ENCODE measurements around the gene BNC2. TPM values are rescaled to one million over a fixed set of nuclear protein-coding genes. Genes with fewer than 3 reads are reported as not detected.

Gene BNC2
- total RNA-seq, 1 donor from 2014 or later = 38.0 TPM

- no peak overlapping the region for H3K27ac Mint-ChIP-seq (ENCODE audit: unreplicated experiment)
- Histone ChIP-seq H3K4me2 (ENCODE audit: low read length) (no peak overlapping the region), H3K4me3 (ENCODE audit: insufficient read depth, low read depth, low read length) (no peak overlapping the region), H3K27ac (ENCODE audit: low read depth, low read length) (no peak overlapping the region), H4K20me1 (ENCODE audit: insufficient read depth, low read length) (no peaks in the 10 kb centered on the region), H3K4me1 (ENCODE audit: insufficient read depth, low read length) (peaks cover 5% of the 10 kb centered on the region), H3K9ac (ENCODE audit: low read length) (no peak overlapping the region), H3K36me3 (ENCODE audit: insufficient read depth, low read length) (no peaks in the 10 kb centered on the region), H3K9me3 (ENCODE audit: insufficient read depth, low read depth, low read length) (no peaks in the 10 kb centered on the region), H3K79me2 (ENCODE audit: insufficient read depth, low read length) (no peaks in the 10 kb centered on the region), H2AFZ (ENCODE audit: low read depth, low read length) (no peak overlapping the region), H3K27me3 (ENCODE audit: insufficient read depth, low read length) (no peaks in the 10 kb centered on the region)
- peaks cover 32% of the 10 kb centered on the region for H3K4me1 Mint-ChIP-seq (ENCODE audit: low read depth, unreplicated experiment)
- DNase-seq (ENCODE audit: low read depth) (peak; percentile 85), FAIRE-seq (no peak)
- H3K4me3 Mint-ChIP-seq (ENCODE audit: unreplicated experiment) = no peak overlapping the region
- H3K9me3 Mint-ChIP-seq (ENCODE audit: unreplicated experiment) = no peaks in the 10 kb centered on the region
- H3K27me3 Mint-ChIP-seq (ENCODE audit: low read depth, unreplicated experiment) = no peaks in the 10 kb centered on the region
- no peaks in the 10 kb centered on the region for H3K36me3 Mint-ChIP-seq (ENCODE audit: low read depth, unreplicated experiment)
- TF ChIP-seq EZH2 (IDR thresholded peaks at IDR 0.05; ENCODE audit: insufficient read depth, low read length) = no peak
- TF ChIP-seq, protein P1, sequence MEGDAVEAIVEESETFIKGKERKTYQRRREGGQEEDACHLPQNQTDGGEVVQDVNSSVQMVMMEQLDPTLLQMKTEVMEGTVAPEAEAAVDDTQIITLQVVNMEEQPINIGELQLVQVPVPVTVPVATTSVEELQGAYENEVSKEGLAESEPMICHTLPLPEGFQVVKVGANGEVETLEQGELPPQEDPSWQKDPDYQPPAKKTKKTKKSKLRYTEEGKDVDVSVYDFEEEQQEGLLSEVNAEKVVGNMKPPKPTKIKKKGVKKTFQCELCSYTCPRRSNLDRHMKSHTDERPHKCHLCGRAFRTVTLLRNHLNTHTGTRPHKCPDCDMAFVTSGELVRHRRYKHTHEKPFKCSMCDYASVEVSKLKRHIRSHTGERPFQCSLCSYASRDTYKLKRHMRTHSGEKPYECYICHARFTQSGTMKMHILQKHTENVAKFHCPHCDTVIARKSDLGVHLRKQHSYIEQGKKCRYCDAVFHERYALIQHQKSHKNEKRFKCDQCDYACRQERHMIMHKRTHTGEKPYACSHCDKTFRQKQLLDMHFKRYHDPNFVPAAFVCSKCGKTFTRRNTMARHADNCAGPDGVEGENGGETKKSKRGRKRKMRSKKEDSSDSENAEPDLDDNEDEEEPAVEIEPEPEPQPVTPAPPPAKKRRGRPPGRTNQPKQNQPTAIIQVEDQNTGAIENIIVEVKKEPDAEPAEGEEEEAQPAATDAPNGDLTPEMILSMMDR (IDR thresholded peaks at IDR 0.05; ENCODE audit: insufficient read depth, low read depth, low read length) = no peak
These were observed 155.1 kb downstream of the BNC2 start for GRCh38 chr9:16715404-16715803.

GRCh38 chr9:16712787-16713186, 157.7 kb downstream of the BNC2 start:
- TF ChIP-seq, protein P1 (IDR thresholded peaks at IDR 0.05; ENCODE audit: insufficient read depth, low read depth, low read length) = no peak
- no peak for TF ChIP-seq EZH2 (IDR thresholded peaks at IDR 0.05; ENCODE audit: insufficient read depth, low read length)
- FAIRE-seq (no peak), DNase-seq (ENCODE audit: low read depth) (no peak)
- Histone ChIP-seq H3K27me3 (ENCODE audit: insufficient read depth, low read length) (no peaks in the 10 kb centered on the region), H3K9ac (ENCODE audit: low read length) (no peak overlapping the region), H2AFZ (ENCODE audit: low read depth, low read length) (no peak overlapping the region), H3K4me1 (ENCODE audit: insufficient read depth, low read length) (peaks cover 20% of the 10 kb centered on the region), H4K20me1 (ENCODE audit: insufficient read depth, low read length) (no peaks in the 10 kb centered on the region), H3K27ac (ENCODE audit: low read depth, low read length) (no peak overlapping the region), H3K4me2 (ENCODE audit: low read length) (no peak overlapping the region), H3K4me3 (ENCODE audit: insufficient read depth, low read depth, low read length) (no peak overlapping the region), H3K79me2 (ENCODE audit: insufficient read depth, low read length) (peaks cover 4% of the 10 kb centered on the region), H3K36me3 (ENCODE audit: insufficient read depth, low read length) (no peaks in the 10 kb centered on the region), H3K9me3 (ENCODE audit: insufficient read depth, low read depth, low read length) (no peaks in the 10 kb centered on the region)
- no peak overlapping the region for H3K27ac Mint-ChIP-seq (ENCODE audit: unreplicated experiment)
- peaks cover 45% of the 10 kb centered on the region for H3K4me1 Mint-ChIP-seq (ENCODE audit: low read depth, unreplicated experiment)
- no peaks in the 10 kb centered on the region for H3K36me3 Mint-ChIP-seq (ENCODE audit: low read depth, unreplicated experiment)
- H3K27me3 Mint-ChIP-seq (ENCODE audit: low read depth, unreplicated experiment) = no peaks in the 10 kb centered on the region
- no peak overlapping the region for H3K4me3 Mint-ChIP-seq (ENCODE audit: unreplicated experiment)
- no peaks in the 10 kb centered on the region for H3K9me3 Mint-ChIP-seq (ENCODE audit: unreplicated experiment)

- Mint-ChIP-seq H3K27ac (ENCODE audit: unreplicated experiment) (peak overlapping the region; percentile 77), H3K9me3 (ENCODE audit: unreplicated experiment) (no peaks in the 10 kb centered on the region)
These were observed 159.6 kb downstream of the BNC2 start for GRCh38 chr9:16710888-16711287.

More at GRCh38 chr9:16710888-16711287, 159.6 kb downstream of the BNC2 start:
- Histone ChIP-seq H4K20me1 (ENCODE audit: insufficient read depth, low read length) (no peaks in the 10 kb centered on the region), H3K27me3 (ENCODE audit: insufficient read depth, low read length) (no peaks in the 10 kb centered on the region), H3K4me3 (ENCODE audit: insufficient read depth, low read depth, low read length) (no peak overlapping the region), H3K36me3 (ENCODE audit: insufficient read depth, low read length) (no peaks in the 10 kb centered on the region), H3K4me2 (ENCODE audit: low read length) (no peak overlapping the region), H3K27ac (ENCODE audit: low read depth, low read length) (no peak overlapping the region), H3K4me1 (ENCODE audit: insufficient read depth, low read length) (peaks cover 28% of the 10 kb centered on the region), H3K9ac (ENCODE audit: low read length) (no peak overlapping the region), H2AFZ (ENCODE audit: low read depth, low read length) (no peak overlapping the region), H3K9me3 (ENCODE audit: insufficient read depth, low read depth, low read length) (no peaks in the 10 kb centered on the region), H3K79me2 (ENCODE audit: insufficient read depth, low read length) (peaks cover 4% of the 10 kb centered on the region)
- TF ChIP-seq EZH2 (IDR thresholded peaks at IDR 0.05; ENCODE audit: insufficient read depth, low read length) = no peak
- TF ChIP-seq, protein P1 (IDR thresholded peaks at IDR 0.05; ENCODE audit: insufficient read depth, low read depth, low read length) = no peak
- Mint-ChIP-seq H3K27me3 (ENCODE audit: low read depth, unreplicated experiment) (no peaks in the 10 kb centered on the region), H3K4me3 (ENCODE audit: unreplicated experiment) (no peak overlapping the region), H3K36me3 (ENCODE audit: low read depth, unreplicated experiment) (no peaks in the 10 kb centered on the region), H3K4me1 (ENCODE audit: low read depth, unreplicated experiment) (peaks cover 51% of the 10 kb centered on the region)
- DNase-seq (ENCODE audit: low read depth) (no peak), FAIRE-seq (no peak)

All from astrocyte (in vitro differentiated cells and primary cell).